G401.6 (cell line): ENCODE data around the gene POTEF.
"Not testable (repeated sequence)": the region's sequence is repeated elsewhere in the genome, so short reads cannot be mapped to it uniquely, and the experiment has no call there.

ENCODE experiments used
- FAIRE-seq: peaks from 2 replicates; lab custom pipeline; 2012; peaks lifted over from hg19 to GRCh38; lab: Jason Lieb, UNC

Gene POTEF

DNA sequence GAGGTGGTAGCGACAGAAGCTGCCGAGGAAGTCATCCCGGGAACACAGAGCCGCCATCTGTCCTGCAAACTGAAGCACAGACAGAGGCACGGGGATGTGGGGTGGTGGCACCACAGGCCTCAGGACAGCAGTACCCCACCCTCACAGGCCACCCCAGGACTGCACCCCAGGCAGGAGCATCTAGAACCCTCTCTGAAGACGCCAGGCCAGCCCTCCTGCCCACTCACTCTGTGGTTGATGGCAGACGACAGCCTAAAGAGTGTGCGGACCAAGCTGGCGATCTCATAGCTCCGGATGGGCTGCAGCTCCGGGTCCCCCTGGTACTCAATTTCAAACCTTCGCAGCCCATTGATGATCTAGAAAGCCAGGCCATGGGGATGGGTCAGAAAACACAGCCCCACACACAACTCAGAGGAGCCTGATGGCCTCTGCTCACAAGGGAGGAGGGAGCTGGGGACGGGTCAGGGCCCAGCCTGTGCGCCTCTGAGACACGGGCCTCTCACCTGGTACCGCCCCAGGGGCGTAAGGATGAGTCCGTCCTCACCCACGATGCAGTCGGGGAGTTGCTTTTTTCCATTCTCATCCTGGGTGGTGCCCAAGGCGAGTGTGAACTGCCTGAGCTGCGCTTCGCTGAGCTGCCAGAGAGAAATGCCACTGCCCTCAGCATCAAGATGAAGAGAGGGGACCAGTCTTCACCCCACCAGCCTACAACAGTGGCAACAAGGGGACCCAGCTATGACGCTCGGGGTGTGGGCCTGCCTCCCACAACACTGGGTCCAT, 24.0 kb upstream of the POTEF start:
- FAIRE-seq: no peak

DNA sequence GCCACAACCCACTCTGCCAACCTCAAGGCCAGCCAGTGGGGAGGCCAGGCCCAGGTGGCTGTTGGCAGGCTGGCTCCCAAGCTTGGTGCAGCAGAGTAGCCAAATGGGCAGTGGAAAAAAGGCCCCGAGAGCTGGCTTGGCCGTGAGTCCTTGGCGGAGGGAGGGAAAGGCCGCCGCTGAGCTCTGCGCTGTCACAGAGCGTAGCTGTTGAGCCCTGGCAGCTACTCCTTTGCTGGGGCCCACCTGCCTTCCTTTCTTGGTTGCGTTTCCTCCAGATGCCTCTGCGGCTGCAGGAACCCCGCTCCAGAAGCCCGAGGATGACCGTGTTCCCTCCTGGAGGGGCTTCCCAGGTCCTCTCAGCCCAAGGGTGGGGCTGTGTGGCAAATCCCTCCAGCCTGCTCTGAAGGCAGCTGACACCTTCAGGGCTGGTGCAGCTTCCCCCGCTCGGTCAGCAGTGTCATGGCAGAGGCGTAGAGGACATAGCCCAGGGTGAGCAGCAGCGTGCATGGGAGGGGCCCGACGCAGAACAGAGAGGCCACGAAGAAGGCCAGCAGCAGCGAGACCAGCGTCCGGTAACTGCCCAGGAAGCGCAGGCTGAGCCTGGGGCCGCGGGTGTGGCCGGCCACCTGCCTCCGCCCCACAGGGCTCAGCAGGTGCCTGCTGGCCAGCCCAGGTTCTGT, 23.3 kb upstream of the POTEF start:
- not testable (repeated sequence) for FAIRE-seq

GRCh38 chr2:130151145-130151512, 22.1 kb upstream of the POTEF start:
- not testable (repeated sequence) for FAIRE-seq

- FAIRE-seq: no peak
Observed at GRCh38 chr2:130150181-130151144, 21.4 kb upstream of the POTEF start.

DNA sequence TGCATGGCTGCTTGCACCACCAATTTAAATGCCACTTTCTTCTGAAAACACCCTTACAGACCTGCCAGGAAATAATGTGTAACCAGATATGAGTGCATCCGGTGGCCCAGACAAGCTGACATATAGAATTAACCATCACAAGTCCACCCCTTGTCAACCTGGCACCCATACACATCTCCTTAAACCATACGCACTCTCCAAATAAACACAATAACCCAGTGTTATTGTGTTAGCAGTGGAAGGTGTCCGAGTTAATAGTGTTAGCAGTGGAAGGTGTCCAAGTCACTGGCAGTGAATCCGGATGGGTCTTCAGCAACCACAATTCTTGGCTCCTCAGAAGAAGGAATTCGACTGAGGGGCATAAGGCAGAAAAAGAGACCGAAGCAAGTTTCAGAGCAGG, 19.5 kb upstream of the POTEF start:
- FAIRE-seq: not testable (repeated sequence)

GRCh38 chr2:130145006-130145414, 16.0 kb upstream of the POTEF start, which contains the start of gene CCDC74B:
Gene CCDC74B, minus strand, starts transcription at chr2:130145112. Its CDS starts 116 bp downstream, at chr2:130144996.
- not testable (repeated sequence) for FAIRE-seq

- FAIRE-seq: not testable (repeated sequence)
Observed at GRCh38 chr2:130143266-130144039, 14.4 kb upstream of the POTEF start.

- FAIRE-seq: not testable (repeated sequence)
Observed at GRCh38 chr2:130142396-130143265, 13.6 kb upstream of the POTEF start.

DNA sequence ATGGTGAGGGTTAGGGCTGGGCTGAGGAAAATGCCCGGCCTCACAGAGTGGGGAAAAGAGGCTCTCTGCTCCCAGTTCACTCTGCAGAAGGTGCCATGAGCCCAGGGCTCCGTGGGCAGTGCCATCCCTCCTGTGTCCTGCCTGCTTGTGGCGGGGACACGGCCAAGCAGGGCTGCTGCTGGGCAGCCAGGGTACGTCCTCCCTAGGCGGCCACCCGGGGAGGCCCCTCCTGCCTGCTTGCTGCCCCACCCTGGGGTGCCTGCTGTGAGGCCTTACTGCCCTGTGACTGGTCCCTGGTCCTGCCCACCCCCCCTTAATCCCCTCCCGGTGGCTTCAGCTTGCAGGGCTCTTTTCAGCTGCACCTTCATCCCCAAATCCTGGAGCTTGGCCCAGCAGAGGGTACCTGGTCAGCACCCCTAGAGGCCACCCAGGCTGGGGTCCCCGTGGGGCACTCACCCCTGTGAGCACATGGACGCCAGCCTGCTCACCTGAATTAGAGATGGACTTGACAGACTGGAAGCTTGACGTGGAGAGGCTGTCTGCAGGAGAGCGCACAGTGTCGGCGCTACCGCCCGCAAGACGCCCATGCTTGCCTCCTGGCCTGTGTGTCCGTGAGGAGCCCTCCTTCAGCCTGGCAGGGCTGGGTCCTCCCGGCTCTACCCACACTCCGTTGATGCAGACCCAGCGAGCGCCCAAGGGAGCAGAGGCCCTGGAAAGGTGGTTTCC, 12.8 kb upstream of the POTEF start:
- FAIRE-seq: not testable (repeated sequence)

- FAIRE-seq: not testable (repeated sequence)
Observed at GRCh38 chr2:130141002-130141401, 12.0 kb upstream of the POTEF start.

DNA sequence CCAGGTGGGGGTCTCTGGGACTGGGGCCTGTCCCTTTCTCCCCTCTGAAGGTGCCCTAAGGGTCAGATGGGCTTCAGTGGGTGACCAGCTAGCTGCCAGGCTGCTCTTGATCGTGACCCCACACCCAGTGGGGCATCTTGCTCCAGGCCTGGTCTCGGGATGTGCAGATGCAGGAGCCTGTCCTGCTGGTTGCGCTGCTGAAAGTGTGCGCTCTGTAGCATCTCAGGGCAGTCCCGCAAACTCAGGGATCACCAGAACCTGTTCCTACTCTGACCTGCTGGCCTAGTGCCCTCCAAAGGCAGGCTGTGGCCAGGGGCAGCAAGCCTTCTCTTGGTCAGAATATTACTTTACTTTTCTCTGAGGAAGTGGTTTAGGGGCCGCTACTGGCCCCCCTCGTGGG, 11.5 kb upstream of the POTEF start:
- not testable (repeated sequence) for FAIRE-seq

- FAIRE-seq: not testable (repeated sequence)
Observed at GRCh38 chr2:130139331-130140280, 10.6 kb upstream of the POTEF start.

GRCh38 chr2:130138841-130139251, 9.8 kb upstream of the POTEF start:
- not testable (repeated sequence) for FAIRE-seq

- not testable (repeated sequence) for FAIRE-seq
Observed at GRCh38 chr2:130138326-130138725, 9.3 kb upstream of the POTEF start.

DNA sequence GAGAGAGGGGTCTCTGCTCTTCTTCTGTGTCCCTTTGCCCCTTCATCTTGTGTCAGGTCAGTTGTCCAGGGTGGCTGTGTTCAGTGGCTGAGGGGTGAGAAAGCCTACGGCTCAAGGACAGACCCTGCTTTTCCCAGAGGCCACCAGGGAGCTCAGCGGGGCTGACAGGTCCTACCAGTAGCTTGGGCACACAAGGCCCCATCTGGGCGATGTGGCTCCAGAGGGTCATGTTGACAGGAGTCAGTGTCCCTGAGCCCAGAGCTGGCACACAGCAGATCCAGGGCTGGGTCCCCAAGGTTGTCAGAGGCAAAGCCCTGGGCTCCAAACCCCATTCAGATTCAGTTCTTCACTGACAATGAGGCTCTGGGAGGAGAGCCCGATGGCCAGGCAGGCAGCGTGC, 8.1 kb upstream of the POTEF start:
- FAIRE-seq: not testable (repeated sequence)

DNA sequence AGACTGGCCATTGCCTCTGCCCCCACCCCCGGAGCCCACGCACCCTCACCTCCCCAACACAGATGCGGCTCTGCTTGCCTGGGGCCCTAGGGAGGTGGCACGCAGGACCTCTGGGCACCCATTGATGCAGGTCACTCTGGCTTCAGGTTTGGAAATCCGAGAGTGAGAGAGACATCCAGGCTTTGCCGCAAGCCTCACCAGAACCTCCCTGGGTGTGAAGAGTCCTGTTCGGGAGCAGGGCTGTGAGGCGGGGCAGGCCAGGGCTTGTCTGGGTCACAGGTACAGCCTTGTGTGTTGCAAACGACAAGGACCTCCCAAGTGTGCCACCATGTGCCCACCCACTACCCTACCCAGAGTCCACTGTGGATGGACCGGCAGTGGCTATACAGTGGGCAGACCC, 7.5 kb upstream of the POTEF start:
- not testable (repeated sequence) for FAIRE-seq

DNA sequence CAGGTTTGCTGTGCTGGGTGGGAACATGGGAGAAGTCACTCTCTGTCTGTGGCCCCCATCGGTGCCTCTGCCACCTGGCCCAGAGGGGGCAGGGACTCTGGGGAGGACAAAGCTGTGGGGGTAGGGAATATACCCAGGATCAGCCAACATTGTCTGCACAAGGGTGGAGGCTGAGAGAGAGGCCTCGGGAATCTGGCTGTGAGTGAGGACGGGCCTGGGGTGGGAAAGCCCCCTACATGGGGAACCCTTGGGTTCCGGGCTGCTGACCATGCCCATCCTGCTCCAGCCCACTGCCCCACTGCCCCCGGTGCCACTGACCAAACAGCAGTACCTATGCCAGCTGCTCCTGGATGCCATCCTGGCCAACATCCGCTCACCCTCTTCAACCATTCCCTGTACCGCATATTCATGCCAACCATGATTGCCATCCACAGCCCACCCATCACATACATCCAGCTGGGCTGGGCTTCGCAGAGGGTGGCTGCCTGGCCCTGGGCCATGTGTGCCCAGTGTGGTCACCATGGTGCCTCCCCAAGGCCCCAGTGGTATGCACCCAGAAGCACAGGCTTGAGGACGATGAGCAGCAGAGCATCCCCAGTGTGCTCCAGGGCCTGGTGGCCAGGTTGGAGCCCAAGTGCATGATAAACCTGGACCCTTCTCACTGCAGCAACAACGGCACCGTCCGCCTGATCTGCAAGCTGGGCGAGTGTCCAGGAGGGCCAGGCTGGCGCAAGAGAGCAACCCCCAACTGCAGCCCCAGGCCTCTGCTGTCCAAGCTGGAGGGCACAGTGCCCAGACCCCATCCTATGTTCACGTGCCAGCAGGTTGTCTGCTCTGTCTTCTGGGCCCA, 6.9 kb upstream of the POTEF start:
- no peak for FAIRE-seq

- not testable (repeated sequence) for FAIRE-seq
Observed at GRCh38 chr2:130128464-130128863, 558 bp downstream of the POTEF start.
